Thyroid gland (tissue), 4 donors: ENCODE results near the gene KLHL21. TPM values are rescaled to one million over a fixed set of nuclear protein-coding genes. Genes with fewer than 3 reads are reported as not detected.

Experiments used
- DNase-seq, 2 donors: peaks; one replicate each; pipeline ENCODE4 v3.0.0-alpha.2; 2019
- H3K27ac ChIP-seq, 3 donors: fragments of 200-600 bp; sonication (generic); 1 replicate in 2 of 3; 2 replicates in 1 of 3; pipeline ENCODE4 v1.5.1; 2016 to 2019; ENCODE audit warnings: mild to moderate bottlenecking in 1 of 3, moderate library complexity in 1 of 3
- H3K27me3 ChIP-seq: fragments of 200-600 bp; sonication (generic); one replicate; pipeline ENCODE4 v1.5.1; 2019
- H3K36me3 ChIP-seq, 2 donors: fragments of 200-600 bp; sonication (generic); one replicate each; pipeline ENCODE4 v1.5.1; 2016 to 2019
- H3K4me1 ChIP-seq, 2 donors: fragments of 200-600 bp; sonication (generic); one replicate each; pipeline ENCODE4 v1.5.1; 2017 to 2019
- H3K4me3 ChIP-seq, 3 donors: fragments of 200-600 bp; sonication (generic); replicated peaks in 1 of 3; 1 replicate in 2 of 3; 2 replicates in 1 of 3; pipeline ENCODE4 v1.5.1; 2016; ENCODE audit warnings: mild to moderate bottlenecking in 1 of 3
- H3K9me3 ChIP-seq: fragments of 200-600 bp; sonication (generic); one replicate; pipeline ENCODE4 v1.5.1; 2017
- CTCF ChIP-seq, 6 experiments: fragments of 200-600 bp in 3 of 6; fragments of 450-650 bp in 3 of 6; sonication (generic) in 3 of 6; IDR thresholded peaks; one replicate each; pipeline ENCODE4 v1.5.1; 2016 to 2019; ENCODE audit warnings: antibody characterized with exemption in 6 of 6, mild to moderate bottlenecking in 2 of 6, inconsistent platforms in 1 of 6, moderate library complexity in 1 of 6
- POLR2A ChIP-seq, 2 donors: fragments of 450-650 bp; IDR thresholded peaks; one replicate each; pipeline ENCODE4 v1.6.1; 2017; ENCODE audit warnings: antibody characterized with exemption in 2 of 2, mild to moderate bottlenecking in 2 of 2, moderate library complexity in 1 of 2
- WGBS, 2 donors: methylation state at CpG; one replicate each; pipeline ENCODE4 v1.1.5; 2017; 5-methylcytosine and 5-hydroxymethylcytosine counted together
- intact Hi-C: fragments of 100-400 bp; cut with DNase I; formaldehyde crosslinking; loops from one replicate; pipeline ENCODE4 v1.15.1; 2023
- total RNA-seq, 4 donors: library from RNA; depleted of rRNA; stranded (reverse); fragments of >200 nt; gene quantifications; one replicate each; pipeline ENCODE4 v1.2.3, GENCODE V29; 2016

The KLHL21 gene
- total RNA-seq, 4 donors from 2014 or later = 34.9 to 68.4 (median 44.6) TPM

- Histone ChIP-seq H3K36me3 (peaks cover 22 to 27% of the 10 kb centered on the region in 2 donors), H3K4me3 (no peak overlapping the region), H3K27ac (peak overlapping the region; percentile 17 to 47 (median 43)), H3K27me3 (no peaks in the 10 kb centered on the region), H3K9me3 (no peaks in the 10 kb centered on the region), H3K4me1 (peaks cover 24 to 37% of the 10 kb centered on the region in 2 donors)
- WGBS, 2 donors = 73 to 80% methylated on average over 7 of the region's 7 CpGs
- intact Hi-C loops = no loop called here
- TF ChIP-seq CTCF (IDR thresholded peaks at IDR 0.05) (no peak), POLR2A (IDR thresholded peaks at IDR 0.05) (no peak)
- peak; percentile 63 to 81 for DNase-seq
These were observed 16.8 kb downstream of the KLHL21 start for GRCh38 chr1:6585841-6586240.

GRCh38 chr1:6585081-6585722, 17.5 kb downstream of the KLHL21 start:
- Histone ChIP-seq H3K27me3 (no peaks in the 10 kb centered on the region), H3K4me1 (peaks cover 28 to 42% of the 10 kb centered on the region in 2 donors), H3K36me3 (peaks cover 22 to 23% of the 10 kb centered on the region in 2 donors), H3K27ac (peak overlapping the region; percentile 17 to 47 (median 43)), H3K9me3 (no peaks in the 10 kb centered on the region), H3K4me3 (no peak overlapping the region)
- TF ChIP-seq POLR2A (IDR thresholded peaks at IDR 0.05) (no peak), CTCF (IDR thresholded peaks at IDR 0.05) (no peak)
- peak; percentile 69 to 80 for DNase-seq
- intact Hi-C loops = no loop called here
- 76 to 82% methylated on average over 11 of the region's 12 CpGs for WGBS, 2 donors

- Histone ChIP-seq H3K4me3 (no peak overlapping the region), H3K27ac (no peak overlapping the region), H3K27me3 (no peaks in the 10 kb centered on the region), H3K36me3 (peaks cover 15 to 17% of the 10 kb centered on the region in 2 donors), H3K9me3 (no peaks in the 10 kb centered on the region), H3K4me1 (peaks cover 30 to 44% of the 10 kb centered on the region in 2 donors)
- 71 to 80% methylated on average over 18 to 21 of the region's 21 CpGs for WGBS, 2 donors
- intact Hi-C loops = no loop called here
- DNase-seq = no peak
- TF ChIP-seq CTCF (IDR thresholded peaks at IDR 0.05) = no peak
- TF ChIP-seq POLR2A (IDR thresholded peaks at IDR 0.05) = no peak
These were observed 18.3 kb downstream of the KLHL21 start for GRCh38 chr1:6584126-6585080.

- Histone ChIP-seq H3K27me3 (no peaks in the 10 kb centered on the region), H3K27ac (no peak overlapping the region), H3K4me3 (no peak overlapping the region), H3K9me3 (no peaks in the 10 kb centered on the region), H3K4me1 (peaks cover 30 to 39% of the 10 kb centered on the region in 2 donors), H3K36me3 (no peaks in the 10 kb centered on the region)
- WGBS, 2 donors = 100% methylated on average over 1 of the region's 1 CpG
- no peak for TF ChIP-seq CTCF (IDR thresholded peaks at IDR 0.05)
- TF ChIP-seq POLR2A (IDR thresholded peaks at IDR 0.05) = no peak
- no peak for DNase-seq
- intact Hi-C loops = no loop called here
These were observed 20.3 kb downstream of the KLHL21 start for GRCh38 chr1:6582370-6582769.
